Measurements from ENCODE around the gene HCK. TPM values are rescaled to one million over a fixed set of nuclear protein-coding genes. Genes with fewer than 3 reads are reported as not detected.

Gene HCK
- total RNA-seq, 1 experiment from 2014 or later, result 0.17 TPM

DNA sequence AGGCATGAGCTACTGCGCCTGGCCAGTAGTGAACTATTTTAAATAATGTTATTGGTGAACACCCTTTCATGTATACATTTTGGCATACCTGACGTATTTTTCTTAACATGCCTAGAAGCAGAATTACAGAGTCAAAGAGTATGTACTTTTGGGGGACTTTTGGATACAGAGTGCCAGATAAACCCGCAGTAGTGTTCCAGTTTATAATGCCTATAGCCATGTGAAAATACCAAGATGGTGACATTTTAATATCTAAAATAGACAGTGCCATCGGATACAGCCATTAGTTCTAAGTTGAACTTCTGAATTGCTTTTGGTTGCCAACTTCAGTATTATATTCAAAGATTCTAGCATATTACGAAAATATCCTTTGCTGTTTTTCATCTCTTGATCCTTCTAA, 77.8 kb downstream of the HCK start:
- DNase-seq (ENCODE audit: low read depth, low spot score) (no peak), ATAC-seq (no peak)
- no peaks in the 10 kb centered on the region for H3K4me1 ChIP-seq (ENCODE audit: control insufficient read depth in 1 of 2, insufficient read depth in 2 of 2, low read length in 2 of 2)
- H3K79me2 ChIP-seq (ENCODE audit: insufficient read depth, low read length), result peaks cover 88% of the 10 kb centered on the region
- ChIA-PET POLR2A (no interaction called here), RAD21 (ENCODE audit: low non-redundant PET in 1 of 2, low total read pairs in 2 of 2, uncharacterized antibody in 2 of 2, unreplicated experiment in 2 of 2) (no interaction called here), CTCF (no interaction called here)
- no peak overlapping the region for H2AFZ ChIP-seq (ENCODE audit: low read depth, low read length, poor library complexity, severe bottlenecking)
- no peaks in the 10 kb centered on the region for H3K27me3 ChIP-seq (ENCODE audit: insufficient read depth, low read length)
- H3K9me2 ChIP-seq (ENCODE audit: insufficient read depth), result no peaks in the 10 kb centered on the region
- no peak overlapping the region for H3K27ac ChIP-seq (ENCODE audit: low read depth, low read length)
- no peak overlapping the region for H3K4me3 ChIP-seq (replicated peaks in 1 of 2; ENCODE audit: low read depth in 1 of 2, low read length in 2 of 2)
- H3K36me3 ChIP-seq (ENCODE audit: control insufficient read depth in 1 of 2, insufficient read depth in 2 of 2, low read length in 2 of 2), result peaks cover 0 to 2% of the 10 kb centered on the region in 2 experiments; a peak in 2 of 4 replicates
- no peak overlapping the region for H3K9ac ChIP-seq (ENCODE audit: low read length)
- no peak overlapping the region for H3K4me2 ChIP-seq (ENCODE audit: low read length)
- no peaks in the 10 kb centered on the region for H4K20me1 ChIP-seq (ENCODE audit: insufficient read depth)
- no peaks in the 10 kb centered on the region for H3K9me3 ChIP-seq (ENCODE audit: control insufficient read depth in 1 of 2, insufficient read depth in 1 of 2, low read depth in 1 of 2, low read length in 2 of 2)
- BruUV-seq (replicated peaks), result no TSS peak
- intact Hi-C loops (cut with micrococcal nuclease), result no loop called here
- no peak for TF ChIP-seq SP1 (IDR thresholded peaks at IDR 0.05; ENCODE audit: low read depth)
- no peak for TF ChIP-seq EGR1 (IDR thresholded peaks at IDR 0.05; ENCODE audit: low read depth)
- TF ChIP-seq EZH2 (IDR thresholded peaks at IDR 0.05), result no peak
- no peak for TF ChIP-seq YY1 (IDR thresholded peaks at IDR 0.05; ENCODE audit: extremely low read depth, insufficient replicate concordance, low read depth, low read length)

DNA sequence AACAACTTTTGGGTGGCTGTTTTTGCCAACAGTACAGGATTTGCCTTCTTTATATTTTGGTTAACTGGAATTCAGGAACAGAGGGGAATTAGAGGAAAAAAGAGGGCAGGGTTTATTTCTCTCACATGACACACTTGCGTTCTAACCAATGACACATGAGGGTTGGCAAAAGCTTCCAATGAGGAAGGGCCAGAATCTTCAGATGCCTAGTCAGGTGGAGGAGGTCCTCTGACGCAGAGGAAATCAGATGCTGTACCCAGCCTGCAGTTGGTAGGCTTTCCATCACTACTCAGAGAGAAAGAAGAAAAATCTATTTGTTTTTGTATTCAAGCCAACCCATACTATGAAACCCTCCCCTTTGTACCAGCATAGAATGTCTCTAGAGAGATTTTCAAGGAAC, 78.3 kb downstream of the HCK start:
- no TSS peak for BruUV-seq (replicated peaks)
- Histone ChIP-seq H3K9me2 (ENCODE audit: insufficient read depth) (no peaks in the 10 kb centered on the region), H3K36me3 (ENCODE audit: control insufficient read depth in 1 of 2, insufficient read depth in 2 of 2, low read length in 2 of 2) (peaks cover 0 to 2% of the 10 kb centered on the region in 2 experiments; a peak in 2 of 4 replicates), H3K27me3 (ENCODE audit: insufficient read depth, low read length) (no peaks in the 10 kb centered on the region), H3K4me1 (ENCODE audit: control insufficient read depth in 1 of 2, insufficient read depth in 2 of 2, low read length in 2 of 2) (no peaks in the 10 kb centered on the region), H3K79me2 (ENCODE audit: insufficient read depth, low read length) (peaks cover 83% of the 10 kb centered on the region), H3K4me2 (ENCODE audit: low read length) (no peak overlapping the region), H2AFZ (ENCODE audit: low read depth, low read length, poor library complexity, severe bottlenecking) (no peak overlapping the region), H3K9ac (ENCODE audit: low read length) (no peak overlapping the region), H4K20me1 (ENCODE audit: insufficient read depth) (no peaks in the 10 kb centered on the region), H3K4me3 (replicated peaks in 1 of 2; ENCODE audit: low read depth in 1 of 2, low read length in 2 of 2) (no peak overlapping the region), H3K9me3 (ENCODE audit: control insufficient read depth in 1 of 2, insufficient read depth in 1 of 2, low read depth in 1 of 2, low read length in 2 of 2) (no peaks in the 10 kb centered on the region), H3K27ac (ENCODE audit: low read depth, low read length) (no peak overlapping the region)
- RAD21 ChIA-PET (ENCODE audit: low non-redundant PET in 1 of 2, low total read pairs in 2 of 2, uncharacterized antibody in 2 of 2, unreplicated experiment in 2 of 2), result no interaction called here
- intact Hi-C loops (cut with micrococcal nuclease), result no loop called here
- POLR2A ChIA-PET, result no interaction called here
- CTCF ChIA-PET, result no interaction called here
- ATAC-seq, result no peak
- no peak for DNase-seq (ENCODE audit: low read depth, low spot score)
- TF ChIP-seq POLR2AphosphoS5 (IDR thresholded peaks at IDR 0.05; ENCODE audit: low read depth, low read length) (no peak), POLR2A (IDR thresholded peaks at IDR 0.05; ENCODE audit: borderline replicate concordance, extremely low read depth, insufficient read depth, insufficient read length) (no peak), SIN3A (IDR thresholded peaks at IDR 0.05; ENCODE audit: low read depth) (no peak), TCF7L2 (IDR thresholded peaks at IDR 0.05; ENCODE audit: borderline replicate concordance, extremely low read depth, insufficient read depth, insufficient read length) (no peak), ELF1 (IDR thresholded peaks at IDR 0.05; ENCODE audit: borderline replicate concordance, low read depth) (no peak), EZH2phosphoT487 (IDR thresholded peaks at IDR 0.05; ENCODE audit: borderline replicate concordance) (no peak), CTCF (IDR thresholded peaks at IDR 0.05 in 2 of 3, conservative IDR thresholded peaks at IDR 0.05 in 1 of 3; ENCODE audit: borderline replicate concordance in 1 of 3, insufficient read depth in 1 of 3, low read depth in 2 of 3, low read length in 2 of 3) (no peak), RAD21 (IDR thresholded peaks at IDR 0.05; ENCODE audit: low read depth) (no peak), EGR1 (IDR thresholded peaks at IDR 0.05; ENCODE audit: low read depth) (no peak), YY1 (IDR thresholded peaks at IDR 0.05; ENCODE audit: extremely low read depth, insufficient replicate concordance, low read depth, low read length) (no peak)
- TF ChIP-seq, protein P1, sequence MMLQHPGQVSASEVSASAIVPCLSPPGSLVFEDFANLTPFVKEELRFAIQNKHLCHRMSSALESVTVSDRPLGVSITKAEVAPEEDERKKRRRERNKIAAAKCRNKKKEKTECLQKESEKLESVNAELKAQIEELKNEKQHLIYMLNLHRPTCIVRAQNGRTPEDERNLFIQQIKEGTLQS (IDR thresholded peaks at IDR 0.05), result no peak
- TF ChIP-seq, protein P2, sequence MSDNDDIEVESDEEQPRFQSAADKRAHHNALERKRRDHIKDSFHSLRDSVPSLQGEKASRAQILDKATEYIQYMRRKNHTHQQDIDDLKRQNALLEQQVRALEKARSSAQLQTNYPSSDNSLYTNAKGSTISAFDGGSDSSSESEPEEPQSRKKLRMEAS (IDR thresholded peaks at IDR 0.05), result no peak
- TF ChIP-seq, protein P3, sequence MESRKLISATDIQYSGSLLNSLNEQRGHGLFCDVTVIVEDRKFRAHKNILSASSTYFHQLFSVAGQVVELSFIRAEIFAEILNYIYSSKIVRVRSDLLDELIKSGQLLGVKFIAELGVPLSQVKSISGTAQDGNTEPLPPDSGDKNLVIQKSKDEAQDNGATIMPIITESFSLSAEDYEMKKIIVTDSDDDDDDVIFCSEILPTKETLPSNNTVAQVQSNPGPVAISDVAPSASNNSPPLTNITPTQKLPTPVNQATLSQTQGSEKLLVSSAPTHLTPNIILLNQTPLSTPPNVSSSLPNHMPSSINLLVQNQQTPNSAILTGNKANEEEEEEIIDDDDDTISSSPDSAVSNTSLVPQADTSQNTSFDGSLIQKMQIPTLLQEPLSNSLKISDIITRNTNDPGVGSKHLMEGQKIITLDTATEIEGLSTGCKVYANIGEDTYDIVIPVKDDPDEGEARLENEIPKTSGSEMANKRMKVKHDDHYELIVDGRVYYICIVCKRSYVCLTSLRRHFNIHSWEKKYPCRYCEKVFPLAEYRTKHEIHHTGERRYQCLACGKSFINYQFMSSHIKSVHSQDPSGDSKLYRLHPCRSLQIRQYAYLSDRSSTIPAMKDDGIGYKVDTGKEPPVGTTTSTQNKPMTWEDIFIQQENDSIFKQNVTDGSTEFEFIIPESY (IDR thresholded peaks at IDR 0.05; ENCODE audit: extremely low read depth, insufficient replicate concordance, low read length), result no peak
